Heart left ventricle (tissue), 13 donors: ENCODE data around the gene FOXJ3.

Experiments
- CTCF ChIP-seq, 12 donors: fragments of 200-600 bp; sonication (generic) in 4 of 12; IDR thresholded peaks; one replicate each; pipeline versions ENCODE4 v1.5.0 to v1.8.0; 2018 to 2022; ENCODE audit warnings: antibody characterized with exemption in 12 of 12, mild to moderate bottlenecking in 5 of 12
- POLR2A ChIP-seq, 2 donors: fragments of 450-650 bp; IDR thresholded peaks; one replicate each; pipeline ENCODE4 v1.6.1; 2017; ENCODE audit warnings: antibody characterized with exemption in 2 of 2, mild to moderate bottlenecking in 2 of 2, moderate library complexity in 2 of 2
- donor health status: ischemic (EF 13 %, LVEDD 7.1; RV severe dilation, severe dysfunction).
- donor health status: DM: no; HTN: yes; CAD: no.
- donor health status: DM: no; HTN: no; CAD: no.
- donor health status: ischemic (EF 25% LVEDD 6.9; RV normal size, moderate dysfunction).
- donor health status: ischemic (EF 25% LVEDD 5.7; RV mildly dilated, moderate dysfunction).
- donor health status: ischemic (EF 35%, LVEDD 5.7; RV mildly dilated, moderate dysfunction).
- donor health status: nonischemic (EF 11% LVEDD 7.7; RV severe dilation, severe dysfunction).
- donor health status: DM: yes; HTN: yes; CAD: no.
- donor health status: PGD.
- donor health status: ischemic (EF 29% LVEDD 5.4; RV normal size, mild dysfunction).
- donor health status: nonischemic (EF 23%, LVEDD 6.1; RV moderate dilation, normal function).

- TF ChIP-seq CTCF (IDR thresholded peaks at IDR 0.05) (no peak), POLR2A (IDR thresholded peaks at IDR 0.05) (no peak)
Observed at GRCh38 chr1:42168763-42169162, 166.3 kb downstream of the FOXJ3 start.
